ENCODE data around the gene EFCAB8.
A peak's percentile ranks its signal among the peaks of the same experiment; 100 is the strongest.
"Not testable (repeated sequence)": the region's sequence is repeated elsewhere in the genome, so short reads cannot be mapped to it uniquely, and the experiment has no call there.

Gene EFCAB8

DNA sequence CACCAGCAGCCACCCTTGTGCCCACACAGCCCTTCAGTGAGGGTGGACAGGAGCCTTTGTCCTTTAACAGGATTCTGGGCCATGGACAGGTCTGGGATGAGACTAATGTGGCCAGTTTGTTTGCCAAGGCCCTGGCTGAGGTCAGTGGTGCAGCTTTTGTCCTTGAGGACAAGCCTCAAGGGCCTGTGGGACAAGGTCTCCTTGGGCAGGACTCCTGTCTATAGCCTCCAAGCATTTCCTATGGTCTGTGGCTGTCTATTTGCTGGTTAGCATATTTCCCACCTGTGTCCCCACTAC is 101.4 kb downstream of the EFCAB8 start:
- no peak for DNase-seq

DNA sequence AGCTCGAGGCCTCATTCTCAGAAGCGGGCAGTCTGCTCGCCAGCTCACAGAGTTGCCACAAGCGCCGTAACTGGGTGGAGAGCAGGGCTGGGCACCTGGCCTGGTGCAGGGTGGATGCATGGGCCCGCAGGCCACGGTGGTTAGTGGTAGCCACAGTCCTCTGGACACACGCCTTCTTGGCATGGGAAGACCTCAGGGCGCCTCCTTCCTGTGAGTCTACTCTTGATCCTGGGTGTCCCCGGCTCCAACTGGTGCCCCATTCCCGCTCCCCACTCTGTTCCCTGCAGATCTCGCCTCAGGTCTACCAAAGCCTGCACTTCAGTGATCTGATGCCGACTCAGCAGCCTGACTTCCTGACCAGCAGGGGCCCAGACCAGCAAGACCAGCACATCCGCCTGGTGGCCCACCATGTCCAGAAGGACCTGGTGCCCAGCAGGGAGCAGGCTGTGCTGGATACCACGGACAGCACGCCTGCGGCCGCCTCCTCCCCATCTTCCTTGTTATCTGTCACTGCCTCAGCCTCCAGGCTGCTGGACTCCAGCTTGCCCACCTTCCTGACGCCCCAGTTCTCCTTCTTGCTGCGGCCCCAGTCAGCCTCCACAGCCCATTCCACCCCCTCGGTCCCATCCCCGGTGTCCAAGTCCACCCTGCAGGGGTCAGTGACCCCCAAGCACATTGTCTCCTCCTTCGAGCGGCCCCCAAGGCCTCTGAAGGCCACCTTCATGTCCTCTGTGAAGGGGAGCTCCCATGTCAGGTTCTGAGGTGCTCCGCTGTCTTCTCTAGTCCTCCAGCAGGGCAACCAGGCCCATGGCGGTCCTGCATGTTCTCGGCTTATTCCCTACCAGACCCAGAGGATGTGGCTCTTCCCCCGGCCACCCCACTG is 102.4 kb downstream of the EFCAB8 start:
- no peak for DNase-seq

DNA sequence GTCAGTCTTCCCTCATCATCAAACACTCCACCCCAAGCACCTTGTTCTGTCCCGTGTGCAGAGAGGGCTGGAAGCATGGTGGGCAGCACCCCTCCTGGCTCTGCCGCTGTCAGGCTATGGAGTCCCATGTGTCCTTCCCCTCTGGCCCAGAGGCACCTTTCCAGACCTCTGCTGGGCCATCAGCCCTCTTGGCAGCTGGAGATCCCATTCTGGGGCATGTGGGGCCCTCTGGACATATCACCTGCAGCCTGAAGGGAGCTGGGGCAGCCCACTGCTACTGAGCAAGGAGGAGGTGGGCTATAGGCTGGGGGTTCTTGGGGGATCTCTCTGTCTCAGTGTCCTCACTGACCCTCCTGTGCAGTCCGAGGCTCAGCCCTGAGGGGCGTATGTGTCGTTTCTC is 103.3 kb downstream of the EFCAB8 start:
- no peak for DNase-seq

DNA sequence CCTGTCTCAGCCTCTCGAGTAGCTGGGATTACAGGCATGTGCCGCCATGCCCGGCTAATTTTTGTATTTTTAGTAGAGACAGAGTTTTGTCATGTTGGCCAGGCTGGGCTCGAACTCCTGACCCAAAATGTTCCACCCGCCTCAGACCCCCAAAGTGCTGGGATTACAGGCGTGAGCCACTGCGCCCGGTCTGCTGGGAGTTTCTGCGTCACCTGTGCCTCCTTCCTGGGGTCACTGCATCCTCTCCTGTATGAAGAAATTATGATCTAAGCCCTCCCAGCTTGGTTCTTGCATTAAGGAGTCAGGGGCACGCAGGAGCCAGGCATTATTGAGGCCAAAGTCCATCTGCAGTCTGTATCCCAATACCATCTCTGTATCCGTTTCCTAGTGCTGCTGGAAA is 103.9 kb downstream of the EFCAB8 start:
- not testable (repeated sequence) for DNase-seq

DNA sequence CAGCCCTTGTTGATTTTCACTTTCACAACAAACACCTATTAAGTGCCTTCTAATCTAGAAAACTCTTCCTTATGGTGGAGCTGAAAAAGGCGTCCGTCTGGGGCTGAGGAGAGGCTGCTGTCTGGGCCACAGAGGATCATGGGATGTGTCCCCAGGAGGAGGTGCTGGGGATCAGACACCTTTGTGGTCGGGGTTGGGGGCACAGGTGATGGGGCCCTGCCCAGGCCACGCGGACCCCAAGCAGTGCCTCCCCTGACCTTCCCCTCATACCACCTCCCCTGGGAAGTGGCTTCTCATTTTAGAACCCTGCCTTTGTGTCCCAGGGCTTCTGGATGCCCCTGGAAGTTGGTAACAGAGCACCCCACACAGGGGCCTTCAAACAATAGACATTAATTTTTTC is 104.5 kb downstream of the EFCAB8 start:
- no peak for DNase-seq

DNA sequence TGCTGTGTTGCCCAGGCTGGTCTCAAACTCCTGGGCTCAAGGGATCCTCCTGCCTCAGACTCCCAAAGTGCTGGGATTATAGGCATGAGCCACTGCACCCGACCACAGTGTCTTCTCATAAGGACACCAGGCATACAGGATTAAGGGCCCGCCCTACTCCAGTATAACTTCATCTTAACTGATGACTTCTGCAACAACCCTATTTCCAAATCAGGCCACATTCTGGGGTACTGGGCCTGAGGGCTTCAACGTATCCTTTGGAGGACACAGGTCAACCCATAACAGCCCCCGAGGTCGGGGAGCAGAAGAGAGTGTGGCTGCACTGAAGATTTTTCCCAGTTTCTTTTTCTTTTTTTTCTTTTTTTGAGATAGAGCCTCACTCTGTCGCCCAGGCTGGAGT is 105.9 kb downstream of the EFCAB8 start:
- no peak for DNase-seq

DNA sequence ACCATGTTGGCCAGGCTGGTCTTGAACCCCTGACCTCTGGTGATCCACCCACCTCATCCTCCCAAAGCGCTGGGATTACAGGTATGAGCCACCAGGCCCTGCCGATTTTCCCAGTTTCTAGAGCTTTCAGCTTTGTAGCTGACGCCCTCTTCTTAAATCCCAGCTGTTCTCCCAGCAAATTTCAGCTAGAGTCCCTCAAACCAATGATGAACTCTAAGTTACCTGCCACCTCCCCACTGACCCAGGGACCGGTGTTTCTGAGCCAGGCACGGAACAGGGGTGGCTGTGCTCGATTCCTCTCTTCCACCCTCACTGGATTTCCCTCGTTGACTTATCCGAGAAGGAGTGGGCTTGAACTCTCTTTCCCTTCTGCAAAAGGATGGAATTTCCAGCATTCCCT is 106.4 kb downstream of the EFCAB8 start:
- DNase-seq = no peak

DNA sequence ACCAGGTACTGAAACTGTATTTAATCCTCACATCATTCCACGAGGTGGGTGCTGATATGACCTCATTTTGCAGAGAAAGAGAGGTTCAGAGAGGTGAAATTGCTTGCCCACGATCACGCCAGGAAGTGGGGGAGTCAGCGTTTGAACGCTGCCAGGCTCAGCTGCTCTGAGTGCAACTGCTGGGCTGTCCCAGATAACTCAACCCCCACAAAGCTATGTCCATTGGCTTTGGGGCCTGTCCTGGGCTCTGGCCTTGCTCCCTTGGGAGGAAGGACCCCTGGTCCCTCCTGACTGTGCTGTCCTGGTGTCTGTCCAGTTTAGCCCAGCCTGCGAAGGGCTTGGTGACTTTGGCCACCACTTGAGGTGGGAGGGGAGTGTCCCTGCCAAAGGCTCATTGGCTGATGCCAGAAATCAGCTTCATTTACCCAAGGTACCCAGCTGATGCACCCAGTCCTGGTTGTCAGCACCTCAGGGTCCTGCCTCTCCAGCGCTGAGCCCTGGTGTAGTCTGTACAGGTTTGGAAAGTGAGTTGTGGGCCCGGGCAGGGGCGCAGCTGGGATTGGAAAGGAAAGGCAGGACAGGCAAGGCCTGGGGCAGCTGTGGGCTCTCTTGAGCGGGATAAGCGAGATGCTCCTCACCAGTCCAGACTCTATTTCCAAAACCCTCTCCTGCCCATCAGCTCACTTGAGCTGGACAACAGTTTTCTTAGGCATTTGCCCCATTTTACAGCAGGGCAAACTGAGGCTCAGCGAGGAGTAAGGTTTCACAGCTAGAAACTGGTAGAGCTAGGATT is 107.1 kb downstream of the EFCAB8 start:
- no peak for DNase-seq

DNA sequence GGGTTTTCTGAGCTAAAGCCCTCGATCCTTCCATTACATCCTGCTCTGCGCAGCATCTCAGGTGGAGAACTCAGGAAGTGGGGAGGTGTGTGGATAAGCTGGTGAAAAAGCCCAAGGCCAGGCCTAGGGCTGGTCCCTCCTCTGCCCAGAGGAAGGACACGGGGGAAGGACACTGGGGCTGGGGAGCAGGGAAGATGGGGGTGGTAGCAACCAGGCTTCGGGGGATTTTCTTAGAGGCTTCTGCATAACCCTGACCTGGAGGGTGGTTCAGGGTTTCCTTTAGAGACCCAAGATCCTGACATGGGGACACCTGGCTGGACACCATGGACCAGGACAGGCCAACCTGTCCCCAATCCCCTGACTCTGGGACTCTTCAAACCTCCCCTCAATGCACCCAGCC is 107.7 kb downstream of the EFCAB8 start:
- DNase-seq = no peak

DNA sequence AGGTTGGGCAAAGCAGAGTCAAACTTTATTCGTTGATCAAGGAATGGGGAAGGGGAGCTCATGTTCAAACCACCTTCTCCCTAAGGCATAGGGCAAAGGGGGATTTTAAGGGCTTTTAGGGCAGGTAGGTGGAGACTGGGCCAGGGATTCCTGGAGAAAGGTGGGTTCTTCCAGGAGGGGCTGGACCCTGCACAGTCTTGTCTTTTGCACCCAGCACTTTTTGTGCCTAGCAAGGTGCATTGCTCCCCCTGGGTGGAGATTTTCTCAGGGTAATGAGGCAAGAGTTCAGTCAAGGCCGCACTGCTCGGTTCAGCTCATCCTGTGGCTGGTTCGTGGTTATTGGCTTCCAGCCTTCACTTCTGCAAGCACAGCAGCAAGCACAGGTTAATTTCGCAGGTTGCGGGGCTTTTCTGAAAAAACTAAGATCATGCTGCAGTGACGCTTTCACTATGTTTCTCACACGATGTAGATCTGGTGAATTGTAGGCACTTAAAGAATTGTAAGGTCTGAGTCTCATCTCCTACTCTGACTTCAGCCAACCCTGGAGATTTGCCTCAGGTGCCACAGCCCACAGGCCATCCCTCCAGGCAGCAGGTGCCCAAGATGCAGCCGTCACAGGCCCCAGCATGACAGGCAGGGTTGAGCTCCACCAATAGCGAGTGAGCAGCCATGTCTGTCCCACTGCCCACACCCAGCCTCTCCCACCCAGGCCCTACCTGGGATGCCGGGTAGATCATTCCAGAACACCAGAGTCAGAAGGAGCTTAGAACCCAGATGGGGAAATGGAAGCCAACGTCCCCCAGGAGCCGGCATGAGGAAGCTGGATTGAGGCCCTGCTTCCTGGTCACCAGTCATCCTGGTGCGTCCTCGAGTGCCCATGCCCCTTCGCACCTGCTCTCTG is 108.4 kb downstream of the EFCAB8 start:
- DNase-seq = no peak

DNA sequence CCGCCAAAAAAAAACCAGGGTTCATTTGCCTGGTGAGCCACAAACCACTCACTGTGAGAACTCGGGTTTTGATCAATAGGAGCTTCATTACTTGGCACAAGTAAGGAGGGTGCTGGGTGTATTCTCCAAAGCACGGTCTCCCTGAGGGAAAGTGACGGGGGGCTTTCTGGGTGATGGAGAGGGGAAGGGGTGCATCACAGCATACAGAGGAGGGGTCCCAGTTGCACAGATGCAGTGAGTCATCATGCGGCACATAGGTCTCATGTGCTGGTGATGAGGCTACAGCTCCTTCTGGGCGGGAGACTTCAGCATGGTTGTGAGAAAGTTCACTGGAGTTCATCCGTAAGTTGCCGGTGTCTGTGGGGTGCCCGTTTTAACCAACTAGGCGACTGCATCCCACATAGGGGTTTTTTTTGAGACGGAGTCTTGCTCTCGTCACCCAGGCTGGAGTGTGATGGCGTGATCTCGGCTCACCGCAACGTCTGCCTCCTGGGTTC is 109.3 kb downstream of the EFCAB8 start:
- no peak for DNase-seq

DNA sequence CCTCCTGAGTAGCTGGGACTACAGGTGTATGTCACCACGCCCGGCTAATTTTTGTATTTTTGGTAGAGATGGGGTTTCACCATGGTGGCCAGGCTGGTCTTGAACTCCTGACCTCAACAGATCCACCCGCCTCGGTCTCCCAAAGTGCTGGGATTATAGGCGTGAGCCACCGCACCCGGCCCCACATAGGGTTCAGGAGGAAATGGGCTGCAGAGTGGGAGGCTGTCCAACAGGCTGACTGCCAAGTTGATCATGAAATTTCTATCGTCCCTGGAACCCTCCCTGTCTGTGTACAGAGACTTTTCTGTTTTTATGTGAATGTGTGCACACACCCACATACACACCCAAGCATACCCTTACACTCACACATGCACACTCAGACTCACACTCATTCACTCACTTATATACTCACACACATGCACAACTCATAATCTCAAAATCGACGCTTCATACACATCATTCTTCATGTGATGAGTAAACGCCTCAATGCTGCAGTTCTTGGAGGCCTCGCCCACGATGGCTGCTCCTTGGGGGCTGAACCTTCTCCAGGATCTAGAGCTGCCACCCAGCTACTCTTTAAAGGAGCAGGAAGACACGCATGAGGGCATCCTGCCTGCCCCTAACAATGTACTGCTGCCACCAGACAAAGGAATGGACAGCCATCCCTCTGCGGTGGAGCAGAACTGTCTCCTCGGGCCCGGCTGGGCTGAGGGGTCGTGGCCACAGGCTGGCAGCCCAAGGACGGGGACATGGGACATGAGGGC is 109.9 kb downstream of the EFCAB8 start:
- no peak for DNase-seq

DNA sequence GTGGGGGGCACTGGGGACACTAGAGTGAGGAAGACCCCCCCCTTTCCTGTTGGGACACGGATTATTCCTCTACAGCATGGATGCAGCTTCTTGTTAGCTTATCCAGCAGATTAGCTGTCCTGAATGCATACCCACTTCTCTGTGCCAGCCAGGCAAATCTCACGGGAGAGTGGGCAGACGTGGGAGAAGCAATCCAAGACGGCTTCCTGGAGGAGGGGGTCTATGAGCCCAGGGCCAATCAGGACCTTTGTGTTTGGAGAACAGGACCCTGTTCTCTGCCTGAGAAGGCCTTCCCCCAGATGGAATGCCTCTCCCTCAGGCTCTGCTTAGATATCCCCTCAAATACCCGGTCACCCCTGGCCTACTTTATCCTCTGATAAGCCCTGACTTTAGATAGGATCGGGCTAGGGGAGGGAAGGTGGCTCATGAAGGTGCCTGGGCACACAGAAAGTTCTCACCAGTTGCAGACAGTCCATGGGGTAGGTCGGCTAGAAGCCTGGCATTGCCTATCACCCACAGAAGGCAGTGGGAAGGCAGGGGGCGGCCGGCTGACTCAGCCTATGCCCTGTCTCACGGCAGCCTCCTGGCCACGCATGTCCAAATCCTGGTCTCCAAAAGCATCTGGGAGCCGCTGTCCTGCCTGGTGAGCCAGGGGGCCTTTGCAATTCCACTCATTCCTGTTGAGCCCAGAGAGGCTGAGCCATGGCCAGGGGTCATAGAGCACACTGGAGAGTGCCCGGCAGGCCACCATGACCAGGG is 110.8 kb downstream of the EFCAB8 start:
- no peak for DNase-seq

DNA sequence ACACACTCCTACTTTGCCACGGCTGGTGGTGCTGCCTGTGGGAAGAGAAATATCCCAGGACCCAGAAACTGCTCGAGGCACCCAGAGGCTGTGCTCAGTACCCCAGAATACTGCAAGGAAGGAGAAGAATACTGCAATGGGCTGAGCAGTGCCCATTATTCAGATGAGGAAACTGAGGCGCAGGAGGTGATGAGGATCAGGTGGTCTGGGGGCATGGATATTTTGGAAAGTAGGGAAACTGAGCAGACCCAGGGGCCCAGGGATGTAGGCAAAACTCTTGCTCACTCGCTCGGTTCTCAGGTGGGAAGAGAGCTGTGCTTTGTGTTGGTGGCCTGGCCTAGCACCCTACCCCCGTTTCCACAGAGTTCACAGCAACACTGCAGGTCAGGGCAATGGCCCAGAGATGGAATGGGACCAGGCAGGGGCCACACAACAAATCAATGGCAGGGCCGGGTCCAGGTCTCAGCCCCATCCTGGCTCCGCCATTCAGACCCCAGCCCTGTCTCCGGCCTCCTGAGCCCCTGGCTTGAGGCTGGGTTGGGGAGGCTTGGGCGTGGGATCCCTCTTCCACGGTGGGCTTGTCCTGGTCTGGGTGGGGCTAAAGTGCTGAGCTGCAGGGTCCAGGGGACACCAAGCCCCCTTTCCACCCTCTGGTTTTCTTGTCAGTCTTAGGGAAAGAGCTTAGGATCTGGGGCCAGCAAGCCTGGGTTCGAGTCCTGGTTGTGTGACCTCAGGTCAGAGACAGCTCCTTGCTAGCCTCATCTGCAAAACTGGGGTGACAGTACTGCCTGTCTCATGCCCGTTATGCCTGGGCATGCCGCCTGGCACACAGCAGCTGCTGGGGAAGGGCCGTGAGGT is 111.6 kb downstream of the EFCAB8 start:
- no peak for DNase-seq

DNA sequence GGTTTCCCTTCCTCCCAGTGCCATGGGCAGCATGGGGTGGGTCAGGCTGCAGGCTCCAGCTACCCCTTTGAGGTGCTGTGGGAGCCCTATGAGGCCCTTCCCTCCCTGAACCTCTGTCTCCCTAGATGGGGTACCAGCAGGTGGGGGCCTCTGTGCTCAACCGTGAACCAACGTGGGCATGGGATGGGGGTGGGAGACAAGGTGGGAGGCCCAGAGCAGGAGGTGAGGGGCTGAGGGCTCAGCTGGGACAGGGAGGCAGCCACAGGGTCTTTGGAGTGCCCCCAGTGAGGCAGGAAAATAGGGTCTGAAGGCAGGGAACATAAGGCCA is 112.2 kb downstream of the EFCAB8 start:
- DNase-seq = no peak

DNA sequence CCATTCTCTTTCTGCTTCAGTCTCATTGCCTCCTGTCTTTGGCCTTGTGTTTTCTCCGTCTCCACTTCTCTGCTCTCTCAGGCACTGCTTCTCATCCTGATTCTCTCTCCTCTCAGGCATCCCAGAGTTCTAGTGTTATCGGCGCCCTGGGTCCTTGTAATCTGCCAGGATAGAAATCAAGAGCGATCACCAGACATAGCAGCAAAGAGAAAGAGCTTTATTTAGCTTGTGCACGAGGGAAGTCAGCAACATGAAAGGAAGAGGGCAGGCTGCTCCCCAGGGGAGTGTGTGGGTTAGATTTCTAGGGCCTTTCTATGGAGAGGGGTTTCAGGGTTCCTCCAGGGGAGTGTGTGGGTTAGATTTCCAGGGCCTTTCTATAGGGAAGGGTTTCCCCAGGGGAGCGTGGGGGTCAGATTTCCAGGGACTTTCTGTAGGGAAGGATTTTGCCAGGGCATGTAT is 113.0 kb downstream of the EFCAB8 start:
- no peak for DNase-seq

DNA sequence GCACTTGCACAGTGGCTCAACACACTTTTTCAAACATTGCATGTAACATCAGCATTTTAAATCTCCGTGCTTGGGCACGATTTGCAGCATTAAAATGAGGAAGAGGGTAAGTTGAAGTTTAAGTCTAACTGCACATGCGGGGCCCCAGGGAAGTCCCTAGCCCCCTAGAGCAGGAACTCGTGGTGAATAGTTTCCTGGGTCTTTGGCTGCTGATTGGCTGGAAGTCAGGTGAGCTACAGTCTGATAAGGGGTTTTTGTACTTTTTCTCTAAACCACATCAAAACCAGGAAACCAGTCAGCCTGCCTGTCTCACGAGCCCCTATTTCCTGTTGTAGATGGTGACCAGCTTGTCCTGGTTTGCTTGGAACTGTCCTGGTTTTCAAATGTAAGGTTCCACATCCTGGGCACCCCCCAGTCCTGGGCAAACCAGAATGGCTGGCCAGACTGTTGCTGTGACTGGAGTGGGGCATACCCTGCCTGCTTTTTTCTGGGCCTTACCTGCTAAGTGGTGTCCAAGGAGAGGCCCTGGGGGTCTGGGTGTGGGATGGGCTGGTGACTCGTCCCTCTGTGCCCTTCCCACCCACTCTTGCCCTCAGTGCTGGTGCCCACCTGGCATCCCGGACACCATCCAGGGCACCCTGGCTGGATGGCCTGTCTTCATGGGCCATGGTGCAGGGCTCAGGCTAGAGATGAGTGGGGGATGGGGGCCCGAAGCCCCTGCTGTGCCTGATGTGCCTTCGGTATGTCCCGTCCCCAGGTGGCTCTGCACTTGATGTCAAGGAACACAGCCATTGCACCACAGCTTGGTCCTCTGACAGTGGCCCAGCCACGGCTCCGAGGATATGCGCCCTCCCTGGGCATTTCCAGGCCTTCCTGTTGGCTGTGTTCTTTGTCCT is 113.7 kb downstream of the EFCAB8 start:
- DNase-seq = peak in 1 of 2 donors; percentile 56

DNA sequence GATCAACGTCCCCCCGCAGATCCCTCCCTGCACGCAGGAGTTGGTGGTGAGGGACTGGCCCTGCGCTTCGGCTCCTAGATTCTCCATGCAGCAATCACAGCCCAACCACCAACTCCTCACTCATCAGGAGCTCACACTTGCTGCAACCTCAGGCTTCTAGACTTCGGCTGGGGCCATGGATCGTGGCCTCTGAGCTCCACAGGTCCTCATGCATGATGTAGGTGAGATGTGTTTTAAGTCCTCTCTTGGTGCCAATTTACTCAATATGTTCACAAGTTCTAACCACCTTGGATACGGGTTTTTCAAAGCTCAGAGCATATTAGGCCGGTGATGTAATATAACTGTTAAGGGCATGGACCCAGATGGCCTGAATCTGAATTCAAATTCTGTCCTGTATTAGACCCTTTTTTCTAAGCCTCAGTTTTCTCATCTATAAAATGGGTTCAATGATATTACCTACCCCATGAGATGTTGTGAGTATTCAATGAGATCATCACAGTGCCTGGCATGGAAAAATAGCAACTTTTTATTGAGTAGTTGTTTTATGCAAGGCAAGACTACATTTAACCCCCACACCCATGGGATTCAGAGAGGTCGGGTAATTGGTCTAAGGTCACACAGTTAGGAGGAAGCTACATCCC is 114.5 kb downstream of the EFCAB8 start:
- no peak for DNase-seq
